HL-60 (cell line): ENCODE results near the gene DKK3.
A peak's percentile ranks its signal among the peaks of the same experiment; 100 is the strongest.

Experiments
- DNase-seq, 2 experiments: peaks; one replicate each; pipeline ENCODE4 v3.0.0-alpha.2; 2010 to 2020; ENCODE audit warnings: low read depth in 1 of 2, low spot score in 1 of 2
- H3K27ac ChIP-seq: fragments of 250-450 bp; sonication (Bioruptor Pico); replicated peaks from 2 replicates; pipeline ENCODE4 v1.5.1; 2020; ENCODE audit warnings: mild to moderate bottlenecking, moderate library complexity
- H3K27me3 ChIP-seq: fragments of 250-450 bp; sonication (Bioruptor Pico); 2 replicates; pipeline ENCODE4 v1.5.1; 2021; ENCODE audit warnings: mild to moderate bottlenecking, moderate library complexity; ENCODE audit not compliant: insufficient read depth, poor library complexity, severe bottlenecking
- H3K4me3 ChIP-seq: replicated peaks from 2 replicates; pipeline ENCODE4 v1.5.1; 2011; ENCODE audit warnings: mild to moderate bottlenecking, control low read depth, low read length; ENCODE audit not compliant: insufficient read depth
- GABPA ChIP-seq: IDR thresholded peaks from 2 replicates; pipeline ENCODE4 v1.6.1; 2012; ENCODE audit warnings: low read depth
- POLR2AphosphoS5 ChIP-seq: IDR thresholded peaks from 2 replicates; pipeline ENCODE4 v1.6.1; 2012; ENCODE audit warnings: low read depth
- REST ChIP-seq: IDR thresholded peaks from 2 replicates; pipeline ENCODE4 v1.6.1; 2012; ENCODE audit warnings: low read depth; ENCODE audit not compliant: insufficient replicate concordance
- SPI1 ChIP-seq: IDR thresholded peaks from 2 replicates; pipeline ENCODE4 v1.6.1; 2012; ENCODE audit warnings: low read depth, mild to moderate bottlenecking, borderline replicate concordance
- TF ChIP-seq, protein P1 (sequence below): IDR thresholded peaks from one replicate; pipeline ENCODE4 v1.5.1; 2011; ENCODE audit warnings: low read length, control low read depth, inconsistent platforms; ENCODE audit not compliant: insufficient read depth

Gene DKK3

DNA sequence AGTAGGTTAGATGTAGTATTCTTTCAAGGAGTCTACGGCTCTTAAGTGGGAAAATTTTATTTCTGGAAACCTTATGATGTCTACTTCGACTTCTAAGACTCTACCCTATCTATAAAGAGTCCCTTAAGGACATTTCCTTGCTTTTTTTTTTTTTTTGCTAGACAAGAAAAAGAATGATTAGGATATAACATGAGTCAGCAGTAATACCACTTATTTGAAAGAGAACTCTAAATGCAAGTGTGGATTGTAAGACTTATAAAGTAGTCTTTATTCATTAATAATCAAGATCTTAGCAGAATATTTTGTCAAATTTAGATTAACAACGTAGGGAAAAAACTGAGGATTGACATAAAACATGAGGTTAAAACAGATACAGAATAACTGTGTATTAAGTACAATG, 71.0 kb downstream of the DKK3 start:
- Histone ChIP-seq H3K27me3 (no peaks in the 10 kb centered on the region), H3K4me3 (no peak overlapping the region), H3K27ac (no peak overlapping the region)
- no peak for DNase-seq
- TF ChIP-seq REST (no peak), SPI1 (no peak), GABPA (no peak), POLR2AphosphoS5 (no peak)
- TF ChIP-seq, protein P1, sequence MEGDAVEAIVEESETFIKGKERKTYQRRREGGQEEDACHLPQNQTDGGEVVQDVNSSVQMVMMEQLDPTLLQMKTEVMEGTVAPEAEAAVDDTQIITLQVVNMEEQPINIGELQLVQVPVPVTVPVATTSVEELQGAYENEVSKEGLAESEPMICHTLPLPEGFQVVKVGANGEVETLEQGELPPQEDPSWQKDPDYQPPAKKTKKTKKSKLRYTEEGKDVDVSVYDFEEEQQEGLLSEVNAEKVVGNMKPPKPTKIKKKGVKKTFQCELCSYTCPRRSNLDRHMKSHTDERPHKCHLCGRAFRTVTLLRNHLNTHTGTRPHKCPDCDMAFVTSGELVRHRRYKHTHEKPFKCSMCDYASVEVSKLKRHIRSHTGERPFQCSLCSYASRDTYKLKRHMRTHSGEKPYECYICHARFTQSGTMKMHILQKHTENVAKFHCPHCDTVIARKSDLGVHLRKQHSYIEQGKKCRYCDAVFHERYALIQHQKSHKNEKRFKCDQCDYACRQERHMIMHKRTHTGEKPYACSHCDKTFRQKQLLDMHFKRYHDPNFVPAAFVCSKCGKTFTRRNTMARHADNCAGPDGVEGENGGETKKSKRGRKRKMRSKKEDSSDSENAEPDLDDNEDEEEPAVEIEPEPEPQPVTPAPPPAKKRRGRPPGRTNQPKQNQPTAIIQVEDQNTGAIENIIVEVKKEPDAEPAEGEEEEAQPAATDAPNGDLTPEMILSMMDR, result no peak

DNA sequence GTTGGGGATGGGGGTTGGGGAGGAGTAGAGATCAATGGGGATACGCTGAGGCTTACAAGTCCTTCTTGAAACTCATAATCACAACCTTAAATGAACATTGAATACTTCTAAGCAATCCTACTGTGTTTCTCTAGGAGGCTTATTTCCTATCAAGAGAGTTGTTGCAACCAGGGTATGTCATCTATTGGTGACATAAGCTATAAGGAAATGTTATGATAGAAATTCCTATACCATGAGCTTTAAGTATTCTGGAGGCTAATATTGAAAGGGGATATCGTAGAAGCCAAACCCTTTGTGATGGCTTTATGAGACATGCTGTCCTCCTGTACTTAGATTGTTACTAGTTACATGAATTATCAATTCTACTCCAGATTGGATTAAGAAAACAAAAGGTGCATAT, 72.9 kb downstream of the DKK3 start:
- Histone ChIP-seq H3K27ac (no peak overlapping the region), H3K27me3 (no peaks in the 10 kb centered on the region), H3K4me3 (no peak overlapping the region)
- TF ChIP-seq SPI1 (no peak), GABPA (no peak), POLR2AphosphoS5 (no peak), REST (no peak)
- TF ChIP-seq, protein P1, result no peak
- DNase-seq, result no peak

- no peak overlapping the region for H3K4me3 ChIP-seq
- DNase-seq, result peak in 1 of 2 experiments; percentile 30
- no peak for TF ChIP-seq REST
- no peak for TF ChIP-seq GABPA
- TF ChIP-seq, protein P1, result peak; percentile 40
- H3K27ac ChIP-seq, result no peak overlapping the region
- no peaks in the 10 kb centered on the region for H3K27me3 ChIP-seq
These were observed 76.9 kb downstream of the DKK3 start for GRCh38 chr11:11931461-11932055.
